Measurements from ENCODE around the gene RTBDN.

The RTBDN gene

DNA sequence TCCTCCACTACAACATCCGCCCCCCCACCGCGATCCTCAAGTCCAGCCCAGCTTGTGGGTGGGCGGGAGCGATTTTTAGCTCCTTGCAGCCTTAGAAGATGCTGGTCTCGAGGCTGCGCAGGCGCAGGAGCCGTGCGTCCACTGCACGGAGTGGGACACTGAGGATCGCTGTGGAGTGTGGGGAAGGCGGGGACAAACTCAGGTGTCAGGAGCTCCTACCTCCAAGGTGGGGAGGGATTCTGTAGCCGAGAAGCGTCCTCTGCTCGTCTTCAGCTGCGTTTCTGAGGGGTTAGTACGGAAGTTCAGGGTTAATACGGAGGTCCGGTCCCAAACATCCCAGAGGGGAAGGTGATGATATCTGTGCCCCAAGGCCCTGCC, at the start of gene RTBDN:
RTBDN (minus strand) TSS at position 14 of the 378 bp plus-strand sequence. CDS start 4,600 bp downstream, outside the sequence.
- Mint-ChIP-seq H3K4me1 (peaks cover 34% of the 10 kb centered on the region), H3K27ac (no peak within 1 kb of the TSS), H3K9me3 (peaks cover 4% of the 10 kb centered on the region), H3K4me3 (peak within 1 kb of the TSS; percentile 52), H3K27me3 (peaks cover 94% of the 10 kb centered on the region), H3K36me3 (no peaks in the 10 kb centered on the region)
- no peak for ATAC-seq

DNA sequence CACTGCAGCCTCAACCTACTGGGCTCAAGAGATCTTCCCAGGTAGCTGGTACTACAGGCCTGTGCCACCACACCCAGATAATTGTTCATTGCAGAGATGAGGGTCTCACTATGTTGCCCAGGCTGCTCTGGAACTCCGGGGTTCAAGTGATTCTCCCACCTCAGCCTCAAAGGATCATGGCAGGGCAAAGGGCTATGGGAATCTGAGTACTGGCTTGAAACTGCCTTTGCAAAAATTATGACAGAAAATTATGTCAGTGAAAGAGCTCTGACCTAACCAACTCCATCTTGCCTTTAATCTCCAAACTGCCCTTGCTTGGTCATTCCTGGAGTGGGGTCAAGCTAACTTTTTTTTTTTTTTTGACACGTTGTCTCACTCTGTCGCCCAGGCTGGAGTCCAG, 48.2 kb upstream of the RTBDN start:
- Mint-ChIP-seq H3K4me1 (peaks cover 49% of the 10 kb centered on the region), H3K36me3 (peaks cover 11% of the 10 kb centered on the region), H3K9me3 (no peaks in the 10 kb centered on the region), H3K27ac (peak overlapping the region; percentile 99), H3K27me3 (no peaks in the 10 kb centered on the region), H3K4me3 (peak overlapping the region; percentile 92)
- ATAC-seq: no peak

DNA sequence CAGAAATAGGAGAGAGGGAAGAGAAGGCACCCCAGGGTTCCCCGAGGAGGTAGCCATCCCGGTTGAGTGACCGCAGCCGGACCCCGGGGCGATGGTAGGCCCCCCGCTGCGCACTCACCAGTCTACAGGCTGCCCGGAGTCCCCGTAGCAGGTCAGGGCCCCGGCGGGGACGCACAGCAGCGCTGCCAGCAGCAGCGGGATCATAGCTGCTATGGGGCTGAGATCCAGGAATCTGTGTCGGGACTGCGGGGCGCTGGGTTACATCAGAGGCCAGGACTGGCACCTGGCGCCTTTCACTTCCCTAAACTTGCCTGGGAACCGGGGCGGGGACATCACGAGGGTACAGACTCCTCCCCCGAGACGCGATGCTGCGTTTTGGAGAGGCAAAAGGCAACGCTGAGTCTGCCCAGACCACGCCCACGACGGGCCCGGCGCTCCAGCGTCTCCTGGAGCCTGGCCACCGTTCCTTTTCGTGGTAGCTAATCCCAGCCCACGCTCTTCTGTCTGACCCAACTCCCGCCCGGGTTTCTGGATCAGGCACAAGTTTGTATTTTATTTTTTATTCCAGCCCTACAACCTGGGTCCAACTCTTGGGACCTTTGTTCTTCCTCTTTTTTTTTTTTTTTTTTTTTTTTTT, 46.9 kb upstream of the RTBDN start, which contains the start of gene DNASE2:
DNASE2 (minus strand) TSS at position 278 of the 637 bp plus-strand sequence; CDS start at position 204, 74 bp downstream.
- peaks cover 49% of the 10 kb centered on the region for H3K4me1 Mint-ChIP-seq
- H3K36me3 Mint-ChIP-seq: peaks cover 17% of the 10 kb centered on the region
- no peaks in the 10 kb centered on the region for H3K9me3 Mint-ChIP-seq
- peak; percentile 93 for ATAC-seq
- H3K4me3 Mint-ChIP-seq: peak within 1 kb of the TSS; percentile 92
- H3K27me3 Mint-ChIP-seq: no peaks in the 10 kb centered on the region
- H3K27ac Mint-ChIP-seq: peak within 1 kb of the TSS; percentile 99

DNA sequence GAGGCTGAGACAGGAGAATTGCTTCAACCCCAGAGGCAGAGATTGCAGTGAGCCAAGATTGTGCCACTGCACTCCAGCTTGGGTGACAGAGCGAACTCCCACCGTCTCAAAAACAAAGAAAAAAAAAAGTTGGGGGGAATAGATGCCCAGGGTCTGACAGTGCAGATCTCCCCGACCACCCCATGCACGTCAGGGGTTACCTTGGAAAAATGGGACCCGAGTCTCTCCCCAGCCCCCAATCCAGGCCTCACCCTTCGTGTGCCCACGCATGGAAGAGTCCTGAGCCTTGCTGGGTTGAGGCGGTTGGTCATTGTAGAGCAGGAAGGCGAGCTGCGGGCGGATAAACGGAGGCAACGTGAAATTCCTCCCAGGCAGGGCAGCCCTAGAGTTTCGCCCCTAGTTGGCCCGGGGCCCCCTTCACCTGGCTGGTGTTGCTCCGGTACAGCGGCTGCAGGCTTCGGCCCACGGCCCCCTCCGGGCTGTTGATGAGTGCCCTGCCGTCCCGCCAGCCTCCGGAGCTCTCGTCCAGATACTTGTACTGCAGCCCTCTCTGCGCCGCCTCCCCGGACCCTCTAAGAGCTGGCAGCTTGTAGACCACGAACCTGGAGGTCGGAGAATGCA, 46.3 kb upstream of the RTBDN start:
- Mint-ChIP-seq H3K4me1 (peaks cover 49% of the 10 kb centered on the region), H3K27me3 (no peaks in the 10 kb centered on the region), H3K27ac (peak overlapping the region; percentile 99), H3K9me3 (no peaks in the 10 kb centered on the region), H3K4me3 (peak overlapping the region; percentile 92), H3K36me3 (peaks cover 23% of the 10 kb centered on the region)
- peak; percentile 51 for ATAC-seq

DNA sequence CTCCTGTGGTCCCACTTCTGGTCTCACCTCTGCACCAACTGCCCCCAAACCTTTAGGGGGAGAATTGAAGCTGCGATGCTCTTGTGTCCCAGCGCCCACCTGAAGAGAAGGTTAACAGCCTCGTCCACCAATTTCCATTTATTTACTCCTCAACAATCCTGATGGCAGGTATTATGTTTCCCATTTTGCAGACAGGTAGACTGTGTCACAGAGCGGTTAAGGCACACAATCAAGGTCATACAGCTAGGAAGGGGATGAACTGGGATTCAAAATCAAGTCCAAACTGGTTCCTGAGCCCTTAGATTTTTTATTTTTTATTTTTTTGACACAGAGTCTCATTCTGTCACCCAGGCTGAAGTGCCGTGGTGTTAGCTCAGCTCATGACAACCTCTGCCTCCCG, 40.7 kb upstream of the RTBDN start:
- ATAC-seq: no peak
- H3K27me3 Mint-ChIP-seq: no peaks in the 10 kb centered on the region
- no peak overlapping the region for H3K27ac Mint-ChIP-seq
- H3K36me3 Mint-ChIP-seq: peaks cover 51% of the 10 kb centered on the region
- H3K4me1 Mint-ChIP-seq: peaks cover 15% of the 10 kb centered on the region
- peaks cover 8% of the 10 kb centered on the region for H3K9me3 Mint-ChIP-seq
- H3K4me3 Mint-ChIP-seq: no peak overlapping the region

DNA sequence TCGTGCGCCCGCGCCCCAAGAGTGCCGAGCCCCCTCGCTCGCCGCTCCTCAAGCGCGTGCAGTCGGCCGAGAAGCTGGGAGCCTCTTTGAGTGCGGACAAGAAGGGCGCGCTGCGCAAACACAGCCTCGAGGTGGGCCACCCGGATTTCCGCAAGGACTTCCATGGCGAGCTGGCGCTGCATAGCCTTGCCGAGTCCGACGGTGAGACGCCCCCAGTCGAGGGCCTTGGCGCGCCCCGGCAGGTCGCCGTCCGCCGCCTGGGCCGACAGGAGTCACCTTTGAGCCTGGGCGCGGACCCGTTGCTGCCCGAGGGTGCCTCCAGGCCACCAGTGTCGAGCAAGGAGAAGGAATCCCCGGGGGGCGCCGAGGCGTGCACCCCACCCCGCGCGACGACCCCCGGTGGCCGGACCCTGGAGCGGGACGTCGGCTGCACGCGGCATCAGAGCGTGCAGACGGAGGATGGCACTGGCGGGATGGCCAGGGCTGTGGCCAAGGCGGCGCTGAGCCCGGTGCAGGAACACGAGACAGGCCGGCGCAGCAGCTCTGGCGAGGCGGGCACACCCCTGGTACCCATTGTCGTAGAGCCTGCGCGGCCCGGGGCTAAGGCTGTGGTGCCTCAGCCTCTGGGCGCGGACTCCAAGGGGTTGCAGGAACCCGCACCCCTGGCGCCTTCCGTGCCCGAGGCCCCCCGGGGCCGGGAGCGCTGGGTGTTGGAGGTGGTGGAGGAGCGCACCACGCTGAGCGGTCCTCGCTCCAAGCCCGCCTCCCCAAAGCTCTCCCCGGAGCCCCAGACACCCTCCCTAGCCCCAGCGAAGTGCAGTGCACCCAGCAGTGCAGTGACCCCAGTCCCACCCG, 39.7 kb upstream of the RTBDN start:
- Mint-ChIP-seq H3K4me3 (no peak overlapping the region), H3K4me1 (peaks cover 8% of the 10 kb centered on the region), H3K9me3 (peaks cover 8% of the 10 kb centered on the region), H3K36me3 (peaks cover 51% of the 10 kb centered on the region), H3K27me3 (no peaks in the 10 kb centered on the region), H3K27ac (peak overlapping the region; percentile 57)
- ATAC-seq: peak; percentile 5

DNA sequence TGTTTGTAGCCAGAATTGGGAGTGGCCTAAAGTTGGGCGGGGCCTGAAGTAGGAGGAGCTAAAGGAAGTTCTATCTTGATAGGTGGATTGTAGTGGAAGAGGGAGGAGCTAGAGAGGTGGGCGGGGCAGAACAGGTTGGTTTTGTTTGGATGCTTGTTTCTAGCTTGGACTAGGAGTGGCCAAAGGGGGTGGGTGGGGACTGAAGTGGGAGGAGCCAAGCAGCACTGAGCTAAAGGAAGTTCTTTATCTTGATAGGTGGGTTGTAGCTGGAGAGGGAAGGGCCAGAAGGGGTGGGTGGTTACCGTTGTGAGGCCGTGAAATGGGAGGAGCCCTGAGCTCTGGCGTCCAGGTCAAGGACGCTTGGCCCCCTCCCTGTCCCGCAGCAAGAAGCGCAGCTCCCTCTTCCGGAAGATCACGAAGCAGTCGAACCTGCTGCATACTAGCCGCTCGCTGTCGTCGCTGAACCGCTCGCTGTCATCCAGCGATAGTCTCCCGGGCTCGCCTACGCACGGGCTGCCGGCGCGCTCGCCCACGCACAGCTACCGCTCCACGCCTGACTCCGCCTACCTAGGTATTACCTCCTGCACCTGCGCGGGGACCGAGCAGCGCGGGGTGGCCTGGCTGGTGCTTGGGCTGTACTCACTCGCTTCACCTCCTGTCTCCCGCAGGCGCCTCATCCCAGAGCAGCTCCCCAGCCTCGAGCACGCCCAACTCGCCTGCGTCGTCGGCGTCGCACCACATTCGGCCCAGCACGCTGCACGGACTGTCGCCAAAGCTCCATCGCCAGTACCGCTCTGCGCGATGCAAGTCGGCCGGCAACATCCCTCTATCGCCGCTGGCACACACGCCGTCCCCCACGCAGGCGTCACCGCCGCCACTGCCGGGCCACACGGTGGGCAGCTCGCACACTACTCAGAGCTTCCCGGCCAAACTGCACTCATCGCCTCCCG, 38.8 kb upstream of the RTBDN start:
- Mint-ChIP-seq H3K27me3 (no peaks in the 10 kb centered on the region), H3K36me3 (peaks cover 44% of the 10 kb centered on the region), H3K27ac (peak overlapping the region; percentile 57), H3K4me3 (peak overlapping the region; percentile 53), H3K4me1 (peaks cover under 1% of the 10 kb centered on the region), H3K9me3 (peaks cover 8% of the 10 kb centered on the region)
- ATAC-seq: peak; percentile 61

DNA sequence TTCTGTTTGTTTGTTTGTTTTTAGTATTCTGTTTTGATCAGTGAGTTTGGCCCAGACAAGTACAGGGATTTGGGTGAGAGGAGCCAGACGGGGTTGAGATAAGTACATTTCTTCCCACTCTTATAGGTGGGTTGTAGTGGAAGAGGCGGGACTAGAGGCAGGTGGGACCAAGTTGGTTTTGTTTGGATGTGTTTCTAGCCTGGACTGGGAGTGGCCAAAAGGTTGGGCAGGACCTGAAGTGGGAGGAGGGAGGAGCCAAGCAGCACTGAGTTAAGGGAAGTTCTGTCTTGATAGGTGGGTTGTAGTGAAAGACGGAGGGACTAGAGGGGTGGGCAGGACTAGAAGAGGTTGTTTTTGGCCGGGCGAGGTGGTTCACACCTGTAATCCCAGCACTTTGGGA, 37.9 kb upstream of the RTBDN start:
- peaks cover 40% of the 10 kb centered on the region for H3K36me3 Mint-ChIP-seq
- no peak for ATAC-seq
- H3K4me1 Mint-ChIP-seq: peaks cover 3% of the 10 kb centered on the region
- H3K4me3 Mint-ChIP-seq: no peak overlapping the region
- no peak overlapping the region for H3K27ac Mint-ChIP-seq
- H3K9me3 Mint-ChIP-seq: peaks cover 8% of the 10 kb centered on the region
- no peaks in the 10 kb centered on the region for H3K27me3 Mint-ChIP-seq

DNA sequence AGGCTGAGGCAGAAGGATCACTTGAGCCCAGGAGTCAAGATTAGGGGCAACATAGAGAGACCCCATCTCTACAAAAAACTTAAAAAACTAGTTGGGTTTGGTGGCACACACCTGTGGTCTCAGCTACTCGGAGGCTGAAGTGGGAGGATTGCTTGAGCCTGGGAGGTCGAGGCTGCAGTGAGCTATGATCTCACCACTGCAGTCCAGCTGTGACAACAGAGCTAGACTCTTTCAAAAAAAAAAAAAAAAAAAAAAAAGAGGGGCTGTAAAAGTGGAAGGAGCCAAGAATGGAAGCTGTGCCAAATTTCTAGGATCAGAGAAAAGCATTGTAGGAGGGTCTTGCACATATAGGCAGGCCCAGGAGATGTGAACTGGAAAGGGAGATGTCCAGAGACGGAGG, 37.3 kb upstream of the RTBDN start:
- Mint-ChIP-seq H3K9me3 (peaks cover 8% of the 10 kb centered on the region), H3K36me3 (peaks cover 38% of the 10 kb centered on the region), H3K27ac (no peak overlapping the region), H3K4me1 (peaks cover 8% of the 10 kb centered on the region), H3K27me3 (peaks cover 4% of the 10 kb centered on the region), H3K4me3 (no peak overlapping the region)
- ATAC-seq: no peak

DNA sequence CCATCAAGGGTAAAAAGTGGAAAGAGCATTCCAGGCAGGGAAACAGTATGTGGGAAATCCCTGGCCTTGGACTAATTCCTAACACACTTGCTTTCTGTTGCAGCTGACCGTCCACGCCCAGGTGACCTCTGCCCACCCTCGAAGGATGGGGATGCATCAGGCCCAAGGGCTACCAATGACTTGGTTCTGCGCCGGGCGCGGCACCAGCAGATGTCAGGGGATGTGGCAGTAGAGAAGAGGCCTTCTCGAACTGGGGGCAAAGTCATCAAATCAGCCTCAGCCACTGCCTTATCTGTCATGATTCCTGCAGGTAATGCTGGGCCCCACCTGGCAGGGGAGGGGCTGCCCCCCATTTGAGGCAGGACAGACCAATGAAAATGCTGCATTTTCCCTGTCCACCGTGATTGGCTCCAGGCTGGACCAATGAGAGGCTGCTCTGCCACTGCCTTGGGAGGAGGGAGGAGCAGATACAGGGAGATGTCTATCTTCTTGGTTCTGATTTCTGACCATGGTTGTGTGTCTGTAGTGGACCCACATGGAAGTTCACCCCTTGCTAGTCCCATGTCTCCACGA, 34.2 kb upstream of the RTBDN start:
- Mint-ChIP-seq H3K36me3 (peaks cover 17% of the 10 kb centered on the region), H3K4me1 (peaks cover 12% of the 10 kb centered on the region), H3K27ac (no peak overlapping the region), H3K27me3 (peaks cover 23% of the 10 kb centered on the region), H3K9me3 (peaks cover 8% of the 10 kb centered on the region), H3K4me3 (no peak overlapping the region)
- ATAC-seq: no peak

DNA sequence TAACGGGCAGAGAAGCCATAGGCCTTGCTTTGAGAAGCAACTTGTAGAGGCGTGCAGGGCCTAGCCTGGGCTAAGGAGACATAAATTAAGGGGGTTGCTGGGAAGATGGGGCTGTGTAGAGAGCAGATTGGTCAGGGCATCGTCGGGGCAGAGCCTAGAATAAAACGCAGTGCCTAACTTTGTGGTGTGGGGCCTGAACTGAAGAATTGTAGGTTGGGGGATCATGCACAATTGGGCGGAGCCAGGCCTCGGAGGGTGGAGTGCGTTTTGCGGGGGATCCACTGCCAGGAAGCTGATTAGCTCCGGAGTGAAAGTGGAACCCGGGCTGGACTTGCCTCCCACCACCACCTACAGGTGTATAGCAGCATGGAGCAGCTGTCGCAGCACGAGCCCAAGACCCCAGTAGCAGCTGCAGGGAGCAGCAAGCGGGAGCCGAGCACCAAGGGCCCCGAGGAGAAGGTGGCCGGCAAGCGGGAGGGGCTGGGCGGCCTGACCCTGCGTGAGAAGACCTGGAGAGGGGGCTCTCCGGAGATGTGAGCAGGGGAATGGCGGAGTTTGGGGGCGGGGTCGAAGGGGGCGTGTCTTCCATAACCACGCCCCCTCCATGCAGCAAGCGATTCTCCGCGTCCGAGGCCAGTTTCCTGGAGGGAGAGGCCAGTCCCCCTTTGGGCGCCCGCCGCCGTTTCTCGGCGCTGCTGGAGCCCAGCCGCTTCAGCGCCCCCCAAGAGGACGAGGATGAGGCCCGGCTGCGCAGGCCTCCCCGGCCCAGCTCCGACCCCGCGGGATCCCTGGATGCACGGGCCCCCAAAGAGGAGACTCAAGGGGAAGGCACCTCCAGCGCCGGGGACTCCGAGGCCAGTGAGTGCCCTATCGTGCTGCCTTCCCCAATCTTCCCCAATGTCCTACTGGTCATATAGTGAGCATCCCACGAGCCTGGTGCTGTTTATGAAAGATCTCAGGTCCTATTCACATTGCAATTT, 33.0 kb upstream of the RTBDN start:
- peak overlapping the region; percentile 61 for H3K27ac Mint-ChIP-seq
- peaks cover 6% of the 10 kb centered on the region for H3K36me3 Mint-ChIP-seq
- peaks cover 12% of the 10 kb centered on the region for H3K4me1 Mint-ChIP-seq
- H3K27me3 Mint-ChIP-seq: peaks cover 23% of the 10 kb centered on the region
- ATAC-seq: peak; percentile 83
- peaks cover 5% of the 10 kb centered on the region for H3K9me3 Mint-ChIP-seq
- H3K4me3 Mint-ChIP-seq: peak overlapping the region; percentile 81

DNA sequence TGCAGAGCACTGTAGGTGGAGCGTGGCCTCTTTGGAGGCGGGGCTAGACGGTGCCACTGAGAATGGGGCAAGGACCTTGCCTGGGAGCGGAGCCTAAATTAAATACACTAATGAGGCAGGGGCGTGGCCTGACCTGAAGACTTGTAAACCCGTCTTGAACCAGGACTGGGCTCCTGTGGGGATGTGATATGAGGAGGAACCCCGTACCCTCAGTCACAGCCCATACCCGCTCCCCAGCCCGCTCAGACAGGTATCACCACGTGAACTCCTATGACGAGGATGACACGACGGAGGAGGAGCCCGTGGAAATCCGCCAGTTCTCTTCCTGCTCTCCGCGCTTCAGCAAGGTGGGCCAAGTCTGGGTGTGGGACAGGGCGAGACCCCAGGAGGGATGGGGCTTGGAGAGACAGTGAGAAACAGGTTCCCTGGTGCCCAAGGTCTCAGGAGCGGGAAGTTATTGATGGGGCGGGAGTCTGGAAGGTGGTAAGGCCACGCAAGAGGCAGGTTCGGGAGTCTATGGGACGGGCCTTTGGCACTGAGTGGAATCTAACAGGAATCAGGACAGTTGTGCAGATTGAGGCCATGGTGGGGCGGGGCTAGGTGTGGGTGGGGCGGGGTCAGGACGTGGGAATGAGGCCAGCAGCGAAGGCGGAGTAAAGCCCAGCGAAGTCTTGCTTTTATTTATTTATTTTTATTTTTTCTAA, 32.2 kb upstream of the RTBDN start:
- no peaks in the 10 kb centered on the region for H3K9me3 Mint-ChIP-seq
- peak overlapping the region; percentile 81 for H3K4me3 Mint-ChIP-seq
- H3K36me3 Mint-ChIP-seq: no peaks in the 10 kb centered on the region
- peak overlapping the region; percentile 61 for H3K27ac Mint-ChIP-seq
- peaks cover 25% of the 10 kb centered on the region for H3K27me3 Mint-ChIP-seq
- peaks cover 12% of the 10 kb centered on the region for H3K4me1 Mint-ChIP-seq
- no peak for ATAC-seq
